K562 (cell line): ENCODE results near the gene LEMD1. TPM values are rescaled to one million over a fixed set of nuclear protein-coding genes. Genes with fewer than 3 reads are reported as not detected.

ENCODE experiments used
- ARID4B ChIP-seq: sonication (generic); formaldehyde crosslinking; IDR thresholded peaks from 2 replicates; pipeline ENCODE4 v1.8.0; 2022; ENCODE audit warnings: mild to moderate bottlenecking, missing genetic modification reagents
- KLF16 ChIP-seq: IDR thresholded peaks from 2 replicates; pipeline ENCODE4 v1.6.1; 2016; ENCODE audit warnings: antibody characterized with exemption
- NR2C2 ChIP-seq, 2 experiments: fragments of 200-800 bp in 1 of 2; sonication (Bioruptor generic) in 1 of 2; sonication (generic) in 1 of 2; formaldehyde crosslinking in 1 of 2; IDR thresholded peaks; 2 replicates each; pipeline versions ENCODE4 v1.6.1 to v1.8.0; 2016 to 2022; ENCODE audit warnings: mild to moderate bottlenecking in 1 of 2, missing compliant biosample characterization in 1 of 2, missing genetic modification characterization in 1 of 2, missing genetic modification reagents in 1 of 2
- ZBTB26 ChIP-seq: fragments of 450-650 bp; formaldehyde crosslinking; IDR thresholded peaks from 2 replicates; pipeline ENCODE4 v1.4.0; 2022; ENCODE audit warnings: missing genetic modification characterization
- ZNF639 ChIP-seq, 2 experiments: fragments of 200-800 bp in 1 of 2; sonication (Bioruptor generic) in 1 of 2; sonication (generic) in 1 of 2; formaldehyde crosslinking in 1 of 2; IDR thresholded peaks in 1 of 2; conservative IDR thresholded peaks in 1 of 2; 2 replicates each; pipeline versions ENCODE4 v1.5.0 to v1.6.1; 2016 to 2020; ENCODE audit warnings: missing compliant biosample characterization in 1 of 2, missing genetic modification characterization in 1 of 2, missing genetic modification reagents in 1 of 2
- polyA plus RNA-seq, 8 experiments: library from polyadenylated mRNA; depleted of rRNA in 4 of 8; stranded (reverse) in 5 of 8; unstranded in 3 of 8; fragments of >200 nt; fragmentation: Nextera tagmentation in 2 of 8; fragmentation: Illumina TruSeq in 1 of 8; extraction: Ambion mirVana in 2 of 8; extraction: Trizol in 1 of 8; gene quantifications; 2 replicates each; pipeline versions ENCODE4 v1.2.1 to v1.2.3, GENCODE V29; 2011 to 2014; ENCODE audit warnings: inconsistent platforms in 1 of 8, missing spikeins in 1 of 8
- total RNA-seq, 7 experiments: library from RNA; depleted of rRNA in 6 of 7; stranded (reverse); fragments of >200 nt in 6 of 7; fragmentation: Illumina TruSeq in 2 of 7; extraction: Trizol in 2 of 7; gene quantifications; 2 replicates each; pipeline versions ENCODE4 v1.2.1 to v1.2.3, GENCODE V29; 2011 to 2021; ENCODE audit warnings: low replicate concordance in 1 of 7

Gene LEMD1
- total and polyA plus RNA-seq, 9 of the 15 experiments (the other 6 are each of a cell fraction or from before 2014, with no cell fraction given), result 0.11 to 2.4 (median 0.57) TPM; not detected in 1

- TF ChIP-seq NR2C2 (CRISPR knock-in tag; IDR thresholded peaks at IDR 0.05) (no peak), NR2C2 (tag; IDR thresholded peaks at IDR 0.05) (peak; percentile 30; the same call in 1 of the 2 replicates), ARID4B (CRISPR knock-in tag) (no peak), KLF16 (no peak), ZBTB26 (no peak), ZNF639 (CRISPR knock-in tag; conservative IDR thresholded peaks at IDR 0.05 in 1 of 2, IDR thresholded peaks at IDR 0.05 in 1 of 2) (0 out of 4 replicates have a peak, but pooled peaks of 1 of the 2 experiments have one; percentile 36)
Observed at GRCh38 chr1:205440476-205441317, 18.8 kb upstream of the LEMD1 start (continued).
